Caco-2 (cell line): Measurements from ENCODE around the gene DAO. TPM values are rescaled to one million over a fixed set of nuclear protein-coding genes. Genes with fewer than 3 reads are reported as not detected.

Source experiments
- BruUV-seq: library from RNA; stranded (reverse); fragments of 400-500 nt; replicated peaks from 2 replicates; lab custom pipeline; 2021; lab: Mats Ljungman, UMichigan
- CTCF ChIA-PET: fragments of 300-600 bp; sonication (Branson Sonifier 250); formaldehyde crosslinking; loops from one replicate; lab custom pipeline; 2022; ENCODE audit warnings: antibody characterized with exemption; lab: Charles Lee
- POLR2A ChIA-PET: fragments of 300-600 bp; sonication (Branson Sonifier 250); formaldehyde crosslinking; loops from one replicate; lab custom pipeline; 2022; ENCODE audit warnings: antibody characterized with exemption; lab: Charles Lee
- DNase-seq, 2 experiments: peaks; one replicate each; pipeline versions ENCODE4 v3.0.0 to v3.0.0-alpha.2; 2020 to 2022
- H3K27me3 ChIP-seq: replicated peaks from 2 replicates; pipeline ENCODE4 v1.6.0; 2011; ENCODE audit warnings: low read length; ENCODE audit not compliant: control insufficient read depth, insufficient read depth
- H3K36me3 ChIP-seq: 2 replicates; pipeline ENCODE4 v1.5.1; 2011; ENCODE audit warnings: low read length; ENCODE audit not compliant: control insufficient read depth, insufficient read depth
- H3K4me1 ChIP-seq: fragments of 250-450 bp; sonication (Bioruptor Pico); 2 replicates; pipeline ENCODE4 v1.5.1; 2020; ENCODE audit warnings: mild to moderate bottlenecking
- H3K4me3 ChIP-seq: 2 replicates; pipeline ENCODE4 v1.5.1; 2011; ENCODE audit warnings: low read depth, mild to moderate bottlenecking, control low read depth, low read length
- H3K9me3 ChIP-seq: fragments of 250-450 bp; sonication (Bioruptor Pico); 2 replicates; pipeline ENCODE4 v1.5.1; 2020; ENCODE audit warnings: mild to moderate bottlenecking, moderate library complexity
- H3K27ac Mint-ChIP-seq: one replicate; pipeline ENCODE4 v1.8.0; 2022; ENCODE audit warnings: mixed read lengths; ENCODE audit not compliant: unreplicated experiment
- H3K27me3 Mint-ChIP-seq: one replicate; pipeline ENCODE4 v1.8.0; 2022; ENCODE audit warnings: mixed read lengths; ENCODE audit not compliant: insufficient read depth, unreplicated experiment
- H3K36me3 Mint-ChIP-seq: one replicate; pipeline ENCODE4 v1.8.0; 2022; ENCODE audit warnings: mild to moderate bottlenecking, mixed read lengths; ENCODE audit not compliant: insufficient read depth, unreplicated experiment
- H3K4me1 Mint-ChIP-seq: one replicate; pipeline ENCODE4 v1.8.0; 2022; ENCODE audit warnings: low read depth, mixed read lengths; ENCODE audit not compliant: unreplicated experiment
- H3K4me3 Mint-ChIP-seq: one replicate; pipeline ENCODE4 v1.8.0; 2022; ENCODE audit warnings: mild to moderate bottlenecking, moderate library complexity, mixed read lengths; ENCODE audit not compliant: unreplicated experiment
- H3K9me3 Mint-ChIP-seq: one replicate; pipeline ENCODE4 v1.8.0; 2022; ENCODE audit warnings: mixed read lengths; ENCODE audit not compliant: unreplicated experiment
- intact Hi-C: fragments of 100-400 bp; cut with micrococcal nuclease; formaldehyde crosslinking; loops from one replicate; pipeline ENCODE4 v1.10.0; 2022; ENCODE audit not compliant: unreplicated experiment
- total RNA-seq: library from RNA; stranded (reverse); gene quantifications from 2 replicates; pipeline ENCODE4 v1.2.3, GENCODE V29; 2022
- TF ChIP-seq, protein P1 (sequence below), 2 experiments: fragments of 200-600 bp in 1 of 2; IDR thresholded peaks; 1 replicate in 1 of 2; 2 replicates in 1 of 2; pipeline versions ENCODE4 v1.5.1 to v1.8.0; 2011 to 2022; ENCODE audit warnings: antibody characterized with exemption in 1 of 2, control low read depth in 1 of 2, inconsistent platforms in 1 of 2, low read depth in 1 of 2, low read length in 1 of 2, mild to moderate bottlenecking in 1 of 2, moderate library complexity in 1 of 2; ENCODE audit not compliant: insufficient read depth in 1 of 2, severe bottlenecking in 1 of 2, unreplicated experiment in 1 of 2

DAO gene
- total RNA-seq, 1 experiment from 2014 or later = not detected

DNA sequence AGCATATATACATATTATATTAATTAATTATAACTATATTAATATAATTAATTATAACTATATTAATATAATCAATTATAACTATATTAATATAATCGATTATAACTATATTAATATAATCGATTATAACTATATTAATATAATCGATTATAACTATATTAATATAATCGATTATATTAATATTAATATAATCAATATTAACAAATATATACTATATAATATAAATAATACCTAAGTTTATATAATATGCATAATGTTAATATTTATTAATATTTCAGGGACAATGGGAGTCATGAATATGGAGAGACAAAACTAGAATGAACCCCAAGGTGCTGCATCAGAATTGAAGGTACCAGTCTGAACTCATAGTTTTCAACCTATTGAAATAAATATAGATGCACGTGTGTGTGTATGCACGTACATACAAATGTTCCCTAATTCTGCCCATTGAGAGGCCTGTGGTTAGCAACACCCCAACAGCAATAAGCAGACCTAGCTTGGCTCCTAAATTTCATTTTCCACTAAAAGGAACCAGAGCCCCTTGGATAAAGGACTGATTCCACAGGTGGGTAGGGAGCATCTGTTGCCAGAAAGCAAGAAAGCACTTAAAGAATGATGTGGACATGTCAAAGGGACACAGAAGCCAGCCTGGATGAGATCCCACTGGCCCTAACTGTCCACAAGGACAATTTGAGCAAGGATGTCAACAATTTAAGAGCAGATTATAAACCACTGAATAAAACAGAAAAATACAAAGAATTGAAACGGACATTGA is 43.8 kb upstream of the DAO start:
- H3K4me3 ChIP-seq = no peak overlapping the region
- Mint-ChIP-seq H3K36me3 (peaks cover 40% of the 10 kb centered on the region), H3K4me3 (no peak overlapping the region), H3K4me1 (peaks cover 33% of the 10 kb centered on the region), H3K27me3 (no peaks in the 10 kb centered on the region), H3K9me3 (no peaks in the 10 kb centered on the region), H3K27ac (no peak overlapping the region)
- no peaks in the 10 kb centered on the region for H3K9me3 ChIP-seq
- H3K4me1 ChIP-seq = peaks cover 23% of the 10 kb centered on the region
- intact Hi-C loops = no loop called here
- ChIA-PET POLR2A (no interaction called here), CTCF (no interaction called here)
- H3K36me3 ChIP-seq = peaks cover 2% of the 10 kb centered on the region
- no TSS peak for BruUV-seq
- TF ChIP-seq, protein P1, sequence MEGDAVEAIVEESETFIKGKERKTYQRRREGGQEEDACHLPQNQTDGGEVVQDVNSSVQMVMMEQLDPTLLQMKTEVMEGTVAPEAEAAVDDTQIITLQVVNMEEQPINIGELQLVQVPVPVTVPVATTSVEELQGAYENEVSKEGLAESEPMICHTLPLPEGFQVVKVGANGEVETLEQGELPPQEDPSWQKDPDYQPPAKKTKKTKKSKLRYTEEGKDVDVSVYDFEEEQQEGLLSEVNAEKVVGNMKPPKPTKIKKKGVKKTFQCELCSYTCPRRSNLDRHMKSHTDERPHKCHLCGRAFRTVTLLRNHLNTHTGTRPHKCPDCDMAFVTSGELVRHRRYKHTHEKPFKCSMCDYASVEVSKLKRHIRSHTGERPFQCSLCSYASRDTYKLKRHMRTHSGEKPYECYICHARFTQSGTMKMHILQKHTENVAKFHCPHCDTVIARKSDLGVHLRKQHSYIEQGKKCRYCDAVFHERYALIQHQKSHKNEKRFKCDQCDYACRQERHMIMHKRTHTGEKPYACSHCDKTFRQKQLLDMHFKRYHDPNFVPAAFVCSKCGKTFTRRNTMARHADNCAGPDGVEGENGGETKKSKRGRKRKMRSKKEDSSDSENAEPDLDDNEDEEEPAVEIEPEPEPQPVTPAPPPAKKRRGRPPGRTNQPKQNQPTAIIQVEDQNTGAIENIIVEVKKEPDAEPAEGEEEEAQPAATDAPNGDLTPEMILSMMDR (IDR thresholded peaks at IDR 0.05; ENCODE audit: insufficient read depth in 1 of 2, low read depth in 1 of 2, low read length in 1 of 2, severe bottlenecking in 1 of 2, unreplicated experiment in 1 of 2) = no peak
- no peaks in the 10 kb centered on the region for H3K27me3 ChIP-seq
- DNase-seq = no peak

DNA sequence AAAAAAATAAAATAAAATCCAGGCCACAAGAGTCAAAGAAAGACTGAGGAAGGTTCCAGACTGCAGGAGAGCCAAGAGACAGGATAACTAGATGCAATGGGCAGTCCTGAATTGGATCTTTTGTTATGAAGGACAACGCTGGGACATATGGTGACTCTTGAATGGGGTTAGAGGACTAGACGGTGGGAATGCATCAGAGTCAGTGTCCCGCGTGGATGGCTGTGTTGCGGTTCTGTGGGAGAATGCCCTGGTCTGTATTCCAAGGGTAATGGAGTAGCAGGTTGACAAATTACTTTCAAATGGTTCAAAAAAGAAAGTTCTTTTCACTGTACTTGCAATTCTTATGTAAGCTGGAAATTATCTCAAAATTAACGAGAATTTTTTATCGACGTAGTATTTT is 42.7 kb upstream of the DAO start:
- Mint-ChIP-seq H3K36me3 (peaks cover 32% of the 10 kb centered on the region), H3K27me3 (no peaks in the 10 kb centered on the region), H3K9me3 (no peaks in the 10 kb centered on the region), H3K27ac (no peak overlapping the region), H3K4me3 (no peak overlapping the region), H3K4me1 (peaks cover 30% of the 10 kb centered on the region)
- H3K4me3 ChIP-seq = no peak overlapping the region
- no peak for DNase-seq
- BruUV-seq = no TSS peak
- TF ChIP-seq, protein P1 (IDR thresholded peaks at IDR 0.05; ENCODE audit: insufficient read depth in 1 of 2, low read depth in 1 of 2, low read length in 1 of 2, severe bottlenecking in 1 of 2, unreplicated experiment in 1 of 2) = no peak
- ChIA-PET POLR2A (no interaction called here), CTCF (interaction anchor here (0.7 kb wide), 1 partner anchor 207 kb away, joined by 3 read pairs; no protein-coding TSS in a partner anchor)
- intact Hi-C loops = no loop called here
- H3K36me3 ChIP-seq = peaks cover 2% of the 10 kb centered on the region
- no peaks in the 10 kb centered on the region for H3K9me3 ChIP-seq
- no peaks in the 10 kb centered on the region for H3K27me3 ChIP-seq
- H3K4me1 ChIP-seq = peaks cover 19% of the 10 kb centered on the region

DNA sequence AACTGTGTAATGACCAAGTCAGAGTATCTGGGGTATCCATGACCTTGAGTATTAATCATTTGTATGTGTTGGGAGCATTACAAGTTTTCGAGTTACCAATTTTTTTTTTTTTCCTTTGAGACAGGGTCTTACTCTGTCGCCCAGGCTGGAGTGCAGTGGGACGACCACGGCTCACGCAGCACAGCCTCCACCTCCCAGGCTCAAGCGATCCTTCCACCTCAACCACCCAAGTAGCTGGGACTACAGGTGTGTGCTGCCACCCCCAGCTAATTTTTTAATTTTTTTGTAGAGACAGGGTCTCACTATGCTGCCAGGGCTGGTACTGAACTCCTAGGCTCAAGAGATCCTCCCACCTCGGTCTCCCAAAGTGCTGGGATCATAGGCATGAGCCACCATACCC is 42.2 kb upstream of the DAO start:
- no TSS peak for BruUV-seq
- Histone ChIP-seq H3K4me1 (peaks cover 14% of the 10 kb centered on the region), H3K36me3 (peaks cover 2% of the 10 kb centered on the region), H3K27me3 (no peaks in the 10 kb centered on the region), H3K4me3 (no peak overlapping the region), H3K9me3 (no peaks in the 10 kb centered on the region)
- H3K36me3 Mint-ChIP-seq = peaks cover 28% of the 10 kb centered on the region
- POLR2A ChIA-PET = no interaction called here
- intact Hi-C loops = no loop called here
- DNase-seq = no peak
- TF ChIP-seq, protein P1 (IDR thresholded peaks at IDR 0.05; ENCODE audit: insufficient read depth in 1 of 2, low read depth in 1 of 2, low read length in 1 of 2, severe bottlenecking in 1 of 2, unreplicated experiment in 1 of 2) = no peak
- no peak overlapping the region for H3K4me3 Mint-ChIP-seq
- CTCF ChIA-PET = no interaction called here
- no peak overlapping the region for H3K27ac Mint-ChIP-seq
- H3K4me1 Mint-ChIP-seq = peaks cover 26% of the 10 kb centered on the region
- H3K27me3 Mint-ChIP-seq = no peaks in the 10 kb centered on the region
- no peaks in the 10 kb centered on the region for H3K9me3 Mint-ChIP-seq
